Fibroblast of mammary gland (primary cell): ENCODE results near the gene ZDHHC19.
A peak's percentile ranks its signal among the peaks of the same experiment; 100 is the strongest.

Experiments used
- DNase-seq: peaks from one replicate; pipeline ENCODE4 v3.0.0-alpha.2; 2010; ENCODE audit warnings: low read depth
- H3K4me3 ChIP-seq: 2 replicates; pipeline ENCODE4 v1.5.1; 2011; ENCODE audit warnings: low read depth, mild to moderate bottlenecking, low read length, moderate library complexity; ENCODE audit not compliant: control insufficient read depth
- TF ChIP-seq, protein P1 (sequence below): conservative IDR thresholded peaks from 2 replicates; pipeline ENCODE4 v1.5.1; 2011; ENCODE audit warnings: low read depth, low read length, inconsistent platforms; ENCODE audit not compliant: control insufficient read depth, insufficient read depth

The ZDHHC19 gene

DNA sequence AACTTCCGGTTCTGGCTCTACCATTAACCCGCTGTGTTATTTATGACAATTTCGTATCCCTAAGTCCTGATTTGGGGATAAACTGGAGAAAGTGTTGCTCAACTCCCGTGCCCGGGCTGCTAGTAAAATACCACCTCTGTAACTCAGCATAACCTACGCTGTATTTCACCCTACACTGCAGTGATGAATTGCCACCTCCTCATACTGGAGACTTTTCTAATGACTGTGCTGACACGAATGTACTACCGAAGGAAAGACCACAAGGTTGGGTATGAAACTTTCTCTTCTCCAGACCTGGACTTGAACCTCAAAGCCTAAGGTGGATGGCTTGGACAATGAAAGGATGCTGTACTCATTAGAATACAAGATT, 21.7 kb upstream of the ZDHHC19 start:
- TF ChIP-seq, protein P1, sequence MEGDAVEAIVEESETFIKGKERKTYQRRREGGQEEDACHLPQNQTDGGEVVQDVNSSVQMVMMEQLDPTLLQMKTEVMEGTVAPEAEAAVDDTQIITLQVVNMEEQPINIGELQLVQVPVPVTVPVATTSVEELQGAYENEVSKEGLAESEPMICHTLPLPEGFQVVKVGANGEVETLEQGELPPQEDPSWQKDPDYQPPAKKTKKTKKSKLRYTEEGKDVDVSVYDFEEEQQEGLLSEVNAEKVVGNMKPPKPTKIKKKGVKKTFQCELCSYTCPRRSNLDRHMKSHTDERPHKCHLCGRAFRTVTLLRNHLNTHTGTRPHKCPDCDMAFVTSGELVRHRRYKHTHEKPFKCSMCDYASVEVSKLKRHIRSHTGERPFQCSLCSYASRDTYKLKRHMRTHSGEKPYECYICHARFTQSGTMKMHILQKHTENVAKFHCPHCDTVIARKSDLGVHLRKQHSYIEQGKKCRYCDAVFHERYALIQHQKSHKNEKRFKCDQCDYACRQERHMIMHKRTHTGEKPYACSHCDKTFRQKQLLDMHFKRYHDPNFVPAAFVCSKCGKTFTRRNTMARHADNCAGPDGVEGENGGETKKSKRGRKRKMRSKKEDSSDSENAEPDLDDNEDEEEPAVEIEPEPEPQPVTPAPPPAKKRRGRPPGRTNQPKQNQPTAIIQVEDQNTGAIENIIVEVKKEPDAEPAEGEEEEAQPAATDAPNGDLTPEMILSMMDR = no peak
- DNase-seq = no peak
- H3K4me3 ChIP-seq = no peak overlapping the region

DNA sequence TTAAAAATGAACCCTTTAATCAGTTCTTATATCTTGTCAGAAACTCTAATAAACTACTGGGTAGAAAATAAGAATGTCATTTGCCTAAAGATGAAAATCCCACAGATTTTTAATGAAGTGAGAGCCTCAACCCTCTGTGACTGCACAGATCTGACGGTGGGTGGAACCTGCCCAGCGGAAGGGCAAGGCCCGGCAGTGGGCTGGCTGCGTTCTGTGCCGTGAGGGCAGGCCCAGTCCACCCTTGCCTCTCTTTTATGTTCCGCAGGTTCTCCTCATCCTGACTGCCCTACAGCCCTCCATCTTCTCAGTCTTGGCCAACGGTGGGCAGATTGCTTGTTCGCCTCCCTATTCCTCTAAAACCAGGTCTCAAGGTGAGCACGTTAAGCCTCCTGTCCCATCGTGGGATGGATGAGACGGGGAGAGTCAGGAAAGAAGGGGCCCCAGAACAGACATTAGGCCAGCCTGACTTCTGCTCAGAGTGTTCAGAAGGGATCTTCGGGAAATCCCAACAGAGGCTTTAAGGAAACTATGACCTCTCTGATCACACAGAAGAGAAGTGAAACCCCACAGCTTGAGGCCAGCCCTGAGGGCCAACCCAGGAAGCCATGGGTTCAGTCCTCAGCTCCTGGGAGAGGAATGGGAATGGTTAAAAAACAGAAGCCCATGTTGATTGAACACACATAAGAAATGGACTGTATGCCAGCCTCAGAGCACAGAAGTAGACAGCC, 21.1 kb upstream of the ZDHHC19 start:
- H3K4me3 ChIP-seq = no peak overlapping the region
- no peak for DNase-seq
- TF ChIP-seq, protein P1 = no peak

DNA sequence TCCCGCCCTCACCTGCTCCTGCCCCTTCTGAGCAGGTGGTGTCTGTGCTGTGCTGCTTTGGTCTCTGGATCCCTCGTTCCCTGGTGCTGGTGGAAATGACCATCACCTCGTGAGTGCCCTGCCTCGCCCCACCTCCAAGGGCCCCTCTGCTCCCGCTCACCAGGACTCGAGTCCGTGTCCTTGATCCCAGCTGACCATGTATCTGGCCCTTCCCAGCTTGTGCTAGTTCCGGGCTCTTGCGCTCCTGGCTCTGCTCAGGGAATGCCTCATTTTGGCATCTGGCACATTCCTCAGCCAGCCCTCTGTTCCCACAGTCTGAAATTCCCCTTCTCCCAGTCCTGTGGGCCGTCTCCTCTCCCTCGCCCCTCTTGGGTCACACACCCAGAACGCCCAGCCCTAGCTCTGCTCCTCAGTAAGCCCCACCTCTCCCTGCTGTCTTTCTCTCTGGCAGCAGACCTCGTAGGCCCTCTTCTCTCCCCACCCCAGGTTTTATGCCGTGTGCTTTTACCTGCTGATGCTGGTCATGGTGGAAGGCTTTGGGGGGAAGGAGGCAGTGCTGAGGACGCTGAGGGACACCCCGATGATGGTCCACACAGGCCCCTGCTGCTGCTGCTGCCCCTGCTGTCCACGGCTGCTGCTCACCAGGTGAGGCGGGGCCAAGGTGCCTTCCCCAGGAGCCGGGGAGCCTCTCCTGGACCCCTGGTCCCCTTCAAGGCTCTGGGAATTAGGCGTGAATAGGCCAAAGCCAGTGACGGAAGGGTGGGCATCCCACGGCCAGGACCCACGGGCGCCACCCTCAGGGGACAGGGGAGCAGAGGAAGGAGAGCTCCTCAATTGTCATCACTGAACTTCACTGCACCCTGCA, 16.7 kb upstream of the ZDHHC19 start:
- DNase-seq = peak; percentile 26
- TF ChIP-seq, protein P1 = no peak
- no peak overlapping the region for H3K4me3 ChIP-seq

DNA sequence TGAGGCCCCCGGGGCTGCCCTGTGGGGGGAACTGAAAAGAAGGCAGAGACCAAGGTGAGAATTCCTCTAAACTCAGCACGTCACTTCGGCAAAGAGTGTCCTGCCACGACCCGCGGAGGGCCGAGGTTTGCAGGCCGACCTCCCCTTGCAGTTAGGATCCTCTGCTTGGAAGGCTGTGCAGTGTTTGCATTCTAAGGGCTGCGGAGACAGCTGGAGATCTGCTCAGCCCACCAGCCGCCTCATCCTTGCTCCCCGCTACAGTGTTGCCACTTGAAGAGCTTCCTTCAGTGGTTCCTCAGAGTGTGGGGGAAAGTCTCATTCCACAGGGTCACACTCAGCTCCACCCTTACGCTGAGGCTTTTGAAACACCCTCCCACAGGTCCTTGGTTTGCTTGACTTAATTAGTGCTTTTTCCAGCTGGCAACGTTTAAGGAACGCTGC, 15.9 kb upstream of the ZDHHC19 start:
- TF ChIP-seq, protein P1 = no peak
- no peak overlapping the region for H3K4me3 ChIP-seq
- DNase-seq = no peak

DNA sequence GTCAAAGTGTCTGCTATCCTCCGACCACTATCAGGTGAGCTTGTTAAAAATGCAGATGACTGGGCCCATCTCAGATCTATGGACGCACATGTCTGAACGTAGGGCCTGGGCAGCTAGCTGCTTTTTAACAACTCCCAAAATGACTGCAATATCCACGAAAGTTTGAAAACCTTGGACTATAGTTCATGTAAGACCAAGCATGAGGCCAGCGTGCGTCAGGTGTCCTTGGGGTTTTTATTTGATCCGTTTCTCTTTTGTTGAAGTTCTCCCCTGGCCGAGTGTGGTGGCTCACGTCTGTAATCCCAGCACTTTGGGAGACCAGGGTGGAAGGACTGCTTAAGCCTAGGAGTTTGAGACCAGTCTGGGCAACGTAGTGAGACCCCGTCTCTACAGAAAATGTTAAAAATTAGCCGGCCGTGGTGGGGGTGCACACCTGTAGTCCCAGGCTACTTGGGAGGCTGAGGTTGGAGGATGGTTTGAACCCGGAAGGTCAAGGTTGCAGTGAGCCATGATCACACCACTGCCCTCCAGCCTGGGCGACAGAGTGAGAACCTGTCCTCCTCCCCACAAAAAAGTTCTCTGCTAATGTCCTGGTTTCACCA, 14.7 kb upstream of the ZDHHC19 start:
- no peak for DNase-seq
- H3K4me3 ChIP-seq = no peak overlapping the region
- TF ChIP-seq, protein P1 = no peak

DNA sequence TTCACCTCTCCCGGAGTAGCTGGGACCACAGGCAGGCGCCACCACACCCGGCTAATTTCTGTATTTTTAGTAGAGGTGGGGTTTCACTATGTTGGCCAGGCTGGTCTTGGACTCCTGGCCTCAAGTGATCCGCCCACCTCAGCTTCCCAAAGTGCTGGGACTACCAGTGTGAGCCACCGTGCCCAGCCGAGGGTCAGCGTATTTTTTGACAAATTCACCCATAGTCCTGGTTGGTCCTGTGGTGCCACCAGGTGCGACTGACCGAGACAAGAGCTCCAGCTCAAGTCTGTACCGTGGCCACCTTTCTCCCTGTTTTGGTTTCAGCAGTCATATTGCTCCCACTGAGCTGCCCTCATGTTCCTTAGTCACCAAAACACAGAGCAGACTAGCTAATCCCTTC, 13.9 kb upstream of the ZDHHC19 start:
- TF ChIP-seq, protein P1 = no peak
- no peak overlapping the region for H3K4me3 ChIP-seq
- DNase-seq = no peak
